Umbilical cord (tissue), 2 donors: ENCODE results near the gene PPP2R1B. TPM values are rescaled to one million over a fixed set of nuclear protein-coding genes. Genes with fewer than 3 reads are reported as not detected.

Experiments used
- DNase-seq: peaks from one replicate; pipeline ENCODE4 v3.0.0-alpha.2; 2015; ENCODE audit warnings: low spot score
- total RNA-seq: library from RNA; depleted of rRNA; stranded (reverse); fragments of >200 nt; gene quantifications from one replicate; pipeline ENCODE4 v1.2.3, GENCODE V29; 2014; ENCODE audit warnings: low replicate concordance; ENCODE audit not compliant: insufficient read depth

Gene PPP2R1B
- 19.7 TPM for total RNA-seq

- peak; percentile 84 for DNase-seq
Observed at GRCh38 chr11:111765984-111766833, at the start of gene PPP2R1B. Gene PPP2R1B (minus strand): TSS chr11:111766389. CDS start chr11:111766361, 28 bp downstream.

- DNase-seq, result no peak
Observed at GRCh38 chr11:111815489-111815888, 49.3 kb upstream of the PPP2R1B start.

- peak; percentile 68 for DNase-seq
Observed at GRCh38 chr11:111814557-111815320, 48.5 kb upstream of the PPP2R1B start.

- DNase-seq, result no peak
Observed at GRCh38 chr11:111814106-111814505, 47.9 kb upstream of the PPP2R1B start.

DNA sequence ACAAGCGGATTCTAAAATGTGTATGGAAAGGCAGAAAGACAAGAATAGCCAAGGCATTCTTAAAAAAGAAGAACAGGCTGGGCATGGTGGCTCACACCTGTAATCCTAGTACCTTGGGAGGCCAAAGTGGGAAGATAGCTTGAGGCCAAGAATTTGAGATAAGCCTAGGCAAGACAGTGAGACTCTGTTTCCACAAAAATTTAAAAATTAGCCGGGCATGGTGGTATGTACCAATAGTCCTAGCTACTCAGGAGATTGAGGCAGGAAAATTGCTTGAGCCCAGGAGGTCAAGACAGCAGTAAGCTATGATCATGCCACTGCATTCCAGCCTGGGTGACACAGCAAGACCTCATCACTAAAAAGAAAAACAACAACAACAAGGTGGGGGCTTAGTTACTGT lies 46.0 kb upstream of the PPP2R1B start:
- DNase-seq, result no peak

- DNase-seq, result no peak
Observed at GRCh38 chr11:111811445-111811844, 45.3 kb upstream of the PPP2R1B start.

DNA sequence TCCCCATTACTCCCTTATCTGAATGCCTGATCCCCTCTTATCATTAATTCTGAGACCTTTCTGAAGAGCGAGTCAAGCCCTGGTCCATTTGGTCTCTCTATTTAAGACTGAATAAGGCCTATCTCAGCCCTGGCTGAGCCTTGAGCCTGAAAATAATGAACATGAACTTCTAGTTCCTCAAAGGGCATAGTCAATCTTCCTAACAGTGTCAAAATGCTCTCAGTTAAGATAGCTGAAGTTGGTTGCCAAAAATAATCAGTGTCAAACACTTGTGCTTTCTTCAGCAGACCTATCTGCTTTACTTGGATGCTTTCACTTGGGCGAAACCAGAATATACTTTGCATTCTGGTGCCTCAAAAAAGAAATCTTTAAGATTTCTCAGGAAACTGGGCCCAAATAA lies 42.6 kb upstream of the PPP2R1B start:
- DNase-seq, result no peak

DNA sequence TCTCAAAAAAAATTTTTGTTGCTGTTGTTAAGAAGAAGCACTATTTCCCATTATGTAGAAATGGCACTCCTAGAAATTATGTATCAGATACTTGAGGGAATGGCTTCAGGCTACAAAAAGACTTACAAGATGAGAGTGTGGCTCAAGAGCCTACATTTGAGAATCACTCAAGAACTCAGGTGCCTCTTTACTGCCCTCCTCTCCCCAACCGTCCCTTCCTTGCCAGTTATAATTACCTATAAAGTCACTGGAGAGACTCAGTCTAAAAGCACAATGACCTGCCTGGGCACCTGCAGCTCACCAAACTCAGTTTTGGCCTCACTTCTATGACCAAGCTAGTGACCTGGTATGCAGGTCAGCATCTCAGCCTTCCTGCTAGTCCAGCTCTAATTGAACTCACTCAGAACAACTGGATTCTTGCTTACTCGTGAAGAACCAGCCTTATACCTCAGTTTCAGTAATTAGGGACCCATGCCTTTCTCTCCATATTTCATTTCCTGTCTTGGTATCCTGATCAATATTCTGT lies 41.9 kb upstream of the PPP2R1B start:
- no peak for DNase-seq

DNA sequence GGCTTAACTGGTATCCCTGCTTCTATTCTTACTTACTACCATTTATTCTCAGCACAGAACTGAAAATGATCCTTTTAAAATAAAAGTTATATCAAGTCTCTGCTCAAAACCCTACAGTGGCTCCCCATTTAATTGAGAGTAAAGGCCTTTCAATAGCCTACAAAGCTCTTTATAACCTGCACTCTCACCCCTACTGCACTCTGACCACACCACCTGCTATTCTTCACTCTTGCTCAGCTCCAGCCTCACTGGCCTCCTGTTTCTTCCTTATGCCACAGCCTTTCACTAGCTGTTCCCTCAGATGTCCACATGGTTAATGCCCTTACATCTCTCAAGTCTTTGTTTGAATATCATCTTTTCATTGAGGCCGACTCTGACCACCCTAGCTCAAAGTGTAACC lies 40.9 kb upstream of the PPP2R1B start:
- DNase-seq, result no peak

GRCh38 chr11:111801135-111801534 lies 34.9 kb upstream of the PPP2R1B start:
- DNase-seq, result no peak

DNA sequence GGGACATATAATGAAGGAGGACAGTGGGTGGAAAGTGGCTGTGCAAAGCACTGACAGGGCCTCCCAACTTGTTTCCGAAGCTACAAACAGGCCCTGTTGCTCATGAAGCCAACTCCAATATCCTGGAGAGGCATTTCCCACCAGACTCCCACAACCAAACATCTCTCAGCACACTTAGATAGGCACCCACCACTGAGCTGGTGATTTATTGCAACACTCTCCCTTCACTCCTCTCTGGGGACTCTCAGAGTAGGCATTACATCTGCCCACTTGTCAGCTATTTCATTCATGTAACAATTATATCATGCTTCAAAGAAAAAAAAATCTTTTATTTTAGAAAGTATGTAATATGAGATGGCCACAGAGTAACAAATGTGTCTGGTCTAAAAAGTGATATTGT lies 32.1 kb upstream of the PPP2R1B start:
- no peak for DNase-seq

DNA sequence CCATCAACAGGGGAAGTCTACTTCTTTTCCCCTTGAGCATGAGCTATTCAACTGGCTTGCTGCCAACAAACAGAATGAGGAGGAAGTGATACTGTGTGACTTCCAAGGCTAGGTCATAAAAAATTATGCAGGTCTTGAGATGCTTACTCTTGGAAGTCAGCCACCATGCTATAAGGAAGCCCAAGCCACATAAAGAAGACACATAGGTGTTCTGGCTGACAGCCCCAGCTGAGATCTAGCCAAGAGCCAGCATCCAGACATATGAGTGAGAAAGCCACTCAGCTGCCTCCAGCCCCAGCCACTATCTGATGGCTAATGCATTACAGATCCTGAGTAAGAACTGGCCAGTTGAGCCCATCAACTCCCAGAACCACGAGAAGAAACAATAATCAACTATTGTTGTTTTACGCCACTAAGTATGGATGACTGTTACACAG lies 31.0 kb upstream of the PPP2R1B start:
- no peak for DNase-seq

DNA sequence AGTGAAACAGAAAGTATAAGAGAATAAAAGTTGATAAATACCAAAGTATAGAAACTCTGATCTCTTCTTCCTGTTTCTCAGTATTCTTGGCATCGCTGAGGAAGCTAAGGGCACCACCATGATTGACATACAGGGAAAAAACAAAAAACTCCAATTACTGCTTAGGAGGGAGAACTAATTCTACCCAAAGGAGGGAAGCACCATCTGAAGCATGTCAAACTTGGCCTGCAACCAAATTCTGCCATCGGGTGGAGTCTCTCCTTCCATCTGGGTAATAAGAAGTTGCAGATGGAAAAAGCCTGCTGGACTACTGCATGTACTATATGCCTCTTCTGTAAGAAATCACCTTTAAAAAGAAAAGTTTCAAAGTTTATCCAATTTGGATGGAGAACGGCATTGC lies 30.5 kb upstream of the PPP2R1B start:
- DNase-seq, result no peak

GRCh38 chr11:111795334-111795985 lies 29.3 kb upstream of the PPP2R1B start:
- no peak for DNase-seq

DNA sequence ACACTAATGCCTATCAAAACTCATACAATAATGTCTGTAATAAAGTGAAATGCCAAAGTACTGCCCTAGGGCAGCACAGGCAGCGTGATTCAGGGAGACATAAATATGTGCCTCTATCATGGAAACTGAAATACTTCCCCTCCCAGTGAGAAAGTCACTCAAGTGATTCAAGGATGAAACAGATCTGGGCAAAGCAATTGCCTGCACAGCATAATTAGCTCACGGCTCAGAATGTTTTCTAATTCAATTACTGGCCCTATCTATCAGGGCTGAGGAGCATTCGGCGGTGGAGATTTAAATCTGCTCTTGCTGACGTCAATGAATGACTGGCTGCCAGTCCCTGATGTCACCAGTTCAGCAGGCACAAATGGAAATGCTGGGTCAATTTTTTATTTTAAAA lies 27.7 kb upstream of the PPP2R1B start:
- DNase-seq, result no peak

DNA sequence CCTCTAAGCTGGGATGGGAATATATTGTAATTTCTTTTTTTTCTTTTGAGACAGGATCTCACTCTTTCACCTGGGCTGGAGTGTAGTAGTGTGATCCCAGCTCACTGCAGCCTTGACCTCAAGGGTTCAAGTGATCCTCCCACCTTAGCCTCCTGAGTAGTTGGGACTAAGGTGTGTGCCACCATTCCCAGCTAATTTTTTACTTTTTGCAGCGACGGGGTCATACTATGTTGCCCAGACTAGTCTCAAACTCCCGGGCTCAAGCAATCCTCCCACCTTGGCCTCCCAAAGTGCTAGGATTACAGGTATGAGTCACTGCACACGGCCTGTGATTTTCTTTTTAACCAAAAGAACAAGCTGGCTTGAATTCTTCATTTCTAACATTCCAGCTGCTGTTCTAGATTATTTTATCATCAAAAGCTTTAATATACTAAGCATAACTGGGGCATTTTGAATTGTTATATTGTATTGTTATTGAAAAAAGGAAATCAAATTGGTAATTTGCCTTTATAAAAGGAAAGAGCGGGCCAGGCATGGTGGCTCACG lies 26.8 kb upstream of the PPP2R1B start:
- no peak for DNase-seq

DNA sequence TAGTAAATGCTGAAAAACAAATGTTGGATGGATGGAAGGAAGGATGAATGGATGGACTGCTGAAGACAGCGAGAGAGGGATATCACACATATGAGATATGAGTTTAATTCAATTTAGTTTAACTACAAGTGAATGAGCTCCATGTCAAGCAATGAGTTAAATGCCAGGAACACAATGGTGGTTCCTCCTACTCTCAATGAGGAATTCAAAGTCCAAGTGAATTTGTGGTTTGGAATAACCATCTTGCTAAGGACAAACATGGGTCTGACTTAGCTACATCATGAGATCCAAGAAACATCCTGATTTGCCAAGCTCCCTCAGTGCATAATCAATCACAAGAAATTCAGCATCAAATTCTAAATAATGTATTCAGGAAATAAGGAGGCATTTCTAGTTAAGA lies 26.1 kb upstream of the PPP2R1B start:
- no peak for DNase-seq

DNA sequence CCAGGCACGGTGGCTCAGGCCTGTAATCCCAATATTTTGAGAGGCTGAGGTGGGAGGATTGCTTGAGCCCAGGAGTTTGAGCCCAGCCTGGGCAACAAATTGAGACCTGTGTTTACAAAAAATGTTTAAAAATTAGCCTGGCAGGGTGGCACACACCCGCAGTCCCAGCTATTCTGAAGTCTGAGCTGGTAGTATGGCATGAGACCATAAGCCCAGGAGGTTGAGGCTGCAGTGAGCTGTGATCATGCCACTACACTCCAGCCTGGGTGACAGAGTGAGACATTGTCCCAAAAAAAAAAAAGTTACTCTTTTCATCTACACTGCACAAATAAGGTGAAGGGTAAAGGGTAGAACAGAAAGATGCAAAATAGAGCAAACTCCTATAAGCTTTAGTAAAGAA lies 22.3 kb upstream of the PPP2R1B start:
- DNase-seq, result no peak

DNA sequence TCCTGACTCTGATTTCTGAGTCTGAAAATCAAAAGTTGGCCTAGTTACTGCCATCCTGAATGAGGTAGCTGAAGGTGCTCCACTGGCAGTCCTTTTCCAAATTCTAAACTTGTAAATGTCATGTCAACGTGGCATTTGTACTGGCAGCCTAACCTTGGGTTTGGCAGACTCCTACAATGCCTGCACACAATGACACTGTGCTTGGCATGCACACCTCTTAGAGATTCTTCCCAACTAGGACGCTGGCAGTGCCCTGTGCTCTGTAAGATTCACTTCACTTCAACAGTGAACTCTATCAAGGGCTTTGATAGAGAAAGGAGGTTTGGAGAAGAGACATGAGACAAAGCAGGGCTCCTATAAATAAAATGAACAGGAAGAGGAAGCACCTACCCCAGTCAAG lies 21.9 kb upstream of the PPP2R1B start:
- no peak for DNase-seq

GRCh38 chr11:111785886-111786412 lies 19.8 kb upstream of the PPP2R1B start:
- DNase-seq, result peak; percentile 33

DNA sequence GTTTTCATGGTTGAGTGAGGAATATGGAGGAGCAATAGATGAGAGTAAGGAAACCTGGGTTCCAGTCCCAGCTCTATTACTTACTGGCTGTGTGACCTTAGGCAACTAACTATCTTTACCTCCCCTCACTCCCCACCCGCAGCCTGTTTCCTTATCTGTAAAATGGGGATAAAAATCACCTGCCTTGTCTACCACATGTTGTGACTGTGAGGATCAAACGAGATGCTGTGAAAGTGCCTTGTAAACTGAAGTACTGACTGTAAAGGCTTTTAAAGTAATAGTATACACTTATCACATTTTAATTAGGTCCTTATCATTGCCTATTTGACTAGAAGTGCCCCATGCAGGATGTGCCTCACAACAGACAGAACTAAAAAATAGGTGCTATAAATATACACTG lies 18.9 kb upstream of the PPP2R1B start:
- no peak for DNase-seq
